Measurements from ENCODE around the gene DAPL1.
"Not testable (repeated sequence)": the region's sequence is repeated elsewhere in the genome, so short reads cannot be mapped to it uniquely, and the experiment has no call there.

GRCh38 chr2:158861626-158862025 lies 66.5 kb downstream of the DAPL1 start:
- TF ChIP-seq CTCF (IDR thresholded peaks at IDR 0.05); EP300 (IDR thresholded peaks at IDR 0.05); POLR2AphosphoS5 (IDR thresholded peaks at IDR 0.05); POLR2A (IDR thresholded peaks at IDR 0.05; ENCODE audit: low read depth): not testable (repeated sequence)

Measured in esophagus muscularis mucosa (tissue), 4 donors.